NCI-H1048 (cell line): ENCODE results near the gene AHCY.
"Not testable (repeated sequence)": the region's sequence is repeated elsewhere in the genome, so short reads cannot be mapped to it uniquely, and the experiment has no call there.

Experiments used
- DNase-seq: peaks from one replicate; lab custom pipeline; 2025; lab: John Stamatoyannopoulos, UW

Gene AHCY

GRCh38 chr20:34296468-34296867 lies 6.7 kb downstream of the AHCY start:
- DNase-seq: no peak

GRCh38 chr20:34295284-34295683 lies 7.9 kb downstream of the AHCY start:
- DNase-seq: no peak

- no peak for DNase-seq
These were observed 8.6 kb downstream of the AHCY start for GRCh38 chr20:34294563-34294962.

GRCh38 chr20:34293589-34293988 lies 9.6 kb downstream of the AHCY start:
- no peak for DNase-seq

GRCh38 chr20:34293119-34293518 lies 10.0 kb downstream of the AHCY start:
- DNase-seq: no peak

- no peak for DNase-seq
These were observed 10.7 kb downstream of the AHCY start for GRCh38 chr20:34292496-34292895.

GRCh38 chr20:34290471-34290870 lies 12.7 kb downstream of the AHCY start:
- DNase-seq: no peak

GRCh38 chr20:34287500-34287899 lies 15.7 kb downstream of the AHCY start:
- not testable (repeated sequence) for DNase-seq

- no peak for DNase-seq
These were observed 17.7 kb downstream of the AHCY start for GRCh38 chr20:34285450-34285849.

GRCh38 chr20:34283844-34284243 lies 19.3 kb downstream of the AHCY start:
- no peak for DNase-seq

GRCh38 chr20:34282041-34282440 lies 21.1 kb downstream of the AHCY start:
- DNase-seq: no peak

GRCh38 chr20:34281177-34281576 lies 22.0 kb downstream of the AHCY start:
- DNase-seq: no peak

- DNase-seq: no peak
These were observed 28.5 kb downstream of the AHCY start for GRCh38 chr20:34274694-34275093.

- DNase-seq: no peak
These were observed 31.2 kb downstream of the AHCY start for GRCh38 chr20:34271956-34272355.

GRCh38 chr20:34269996-34270627 lies 33.0 kb downstream of the AHCY start:
- DNase-seq: no peak

GRCh38 chr20:34268851-34269636 lies 34.1 kb downstream of the AHCY start:
- DNase-seq: no peak

GRCh38 chr20:34268145-34268544 lies 35.0 kb downstream of the AHCY start:
- DNase-seq: no peak

- DNase-seq: no peak
These were observed 39.0 kb downstream of the AHCY start for GRCh38 chr20:34264141-34264540.

- not testable (repeated sequence) for DNase-seq
These were observed 39.7 kb downstream of the AHCY start for GRCh38 chr20:34263468-34263867.

- DNase-seq: no peak
These were observed 40.5 kb downstream of the AHCY start for GRCh38 chr20:34262488-34263288.

GRCh38 chr20:34260208-34260942 lies 42.8 kb downstream of the AHCY start:
- DNase-seq: no peak

GRCh38 chr20:34256629-34257124 lies 46.5 kb downstream of the AHCY start:
- no peak for DNase-seq
